ENCODE results near the gene PDLIM1.
"Not testable (repeated sequence)": the region's sequence is repeated elsewhere in the genome, so short reads cannot be mapped to it uniquely, and the experiment has no call there.

The PDLIM1 gene

GRCh38 chr10:95247200-95247880 is 43.5 kb downstream of the PDLIM1 start:
- Histone ChIP-seq H3K9me3 (ENCODE audit: control insufficient read depth in 1 of 2, low read length in 2 of 2) (no peaks in the 10 kb centered on the region), H3K27me3 (ENCODE audit: low read depth, low read length) (no peaks in the 10 kb centered on the region), H3K36me3 (ENCODE audit: control insufficient read depth in 1 of 2, insufficient read depth in 2 of 2, low read length in 2 of 2) (peaks cover 0 to 28% of the 10 kb centered on the region in 2 donors), H3K4me3 (ENCODE audit: low read depth in 1 of 2, low read length in 2 of 2) (no peak overlapping the region), H3K4me1 (ENCODE audit: control insufficient read depth in 1 of 2, insufficient read depth in 2 of 2, low read length in 2 of 2) (peaks cover 4 to 15% of the 10 kb centered on the region in 2 donors), H3K27ac (ENCODE audit: low read length) (peak overlapping the region; percentile 49)

DNA sequence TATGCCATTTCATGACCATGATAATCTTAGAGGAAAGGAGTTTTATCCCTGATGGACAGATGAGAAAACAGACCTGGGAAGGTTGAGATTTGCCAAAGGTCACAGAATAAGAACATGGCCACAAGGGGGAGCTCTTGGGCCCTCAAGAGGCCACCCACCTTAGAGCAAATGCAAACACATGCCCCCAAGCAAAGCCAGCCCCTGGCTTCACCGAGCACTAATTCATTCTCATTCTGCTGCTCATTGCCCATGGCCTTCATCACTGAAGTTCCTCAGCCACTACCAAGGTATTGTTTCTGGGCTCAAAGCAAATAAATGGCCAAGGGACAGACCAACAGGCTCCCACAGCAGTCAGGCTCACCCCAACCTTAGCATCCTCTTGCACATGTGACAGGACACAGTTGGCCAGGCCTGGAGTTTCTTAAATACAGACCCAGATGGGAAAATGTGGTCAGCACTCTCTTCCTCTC is 44.2 kb downstream of the PDLIM1 start:
- peaks cover 0 to 28% of the 10 kb centered on the region in 2 donors for H3K36me3 ChIP-seq (ENCODE audit: control insufficient read depth in 1 of 2, insufficient read depth in 2 of 2, low read length in 2 of 2)
- H3K27me3 ChIP-seq (ENCODE audit: low read depth, low read length) = no peaks in the 10 kb centered on the region
- peaks cover 4 to 15% of the 10 kb centered on the region in 2 donors for H3K4me1 ChIP-seq (ENCODE audit: control insufficient read depth in 1 of 2, insufficient read depth in 2 of 2, low read length in 2 of 2)
- H3K27ac ChIP-seq (ENCODE audit: low read length) = peak overlapping the region; percentile 49
- H3K9me3 ChIP-seq (ENCODE audit: control insufficient read depth in 1 of 2, low read length in 2 of 2) = no peaks in the 10 kb centered on the region
- H3K4me3 ChIP-seq (ENCODE audit: low read depth in 1 of 2, low read length in 2 of 2) = no peak overlapping the region

DNA sequence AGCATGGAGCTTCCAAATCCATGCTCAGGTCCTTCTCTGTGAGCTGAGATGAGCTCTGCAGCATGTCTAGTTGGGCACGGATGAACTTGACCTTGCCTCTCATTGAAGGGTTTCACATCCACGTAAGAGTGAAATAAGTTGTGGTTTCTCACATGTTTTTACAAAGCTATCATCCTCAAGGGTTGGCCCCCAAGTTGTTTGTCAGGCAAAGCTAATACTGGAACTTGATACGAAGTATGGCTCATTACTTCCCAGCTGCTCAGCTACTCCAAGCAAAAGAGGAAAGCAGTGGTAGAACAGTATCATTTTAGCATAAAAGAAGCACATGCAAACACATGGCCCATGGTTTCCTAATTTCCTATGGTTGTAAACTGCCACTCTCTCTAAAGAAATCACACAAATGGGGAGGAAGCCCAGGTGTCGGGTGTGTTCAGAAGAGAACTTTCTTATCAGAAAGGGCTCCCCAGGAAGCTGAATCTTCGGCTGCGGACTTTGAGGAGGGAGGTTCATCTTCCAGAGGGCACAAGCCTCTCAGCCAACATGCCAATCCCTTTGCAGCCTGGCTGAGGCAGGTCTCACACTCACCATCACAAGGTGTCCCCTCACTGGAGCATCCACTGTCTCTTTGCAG is 45.3 kb downstream of the PDLIM1 start:
- Histone ChIP-seq H3K4me1 (ENCODE audit: control insufficient read depth in 1 of 2, insufficient read depth in 2 of 2, low read length in 2 of 2) (peaks cover 4 to 15% of the 10 kb centered on the region in 2 donors), H3K4me3 (ENCODE audit: low read depth in 1 of 2, low read length in 2 of 2) (no peak overlapping the region), H3K27ac (ENCODE audit: low read length) (no peak overlapping the region), H3K9me3 (ENCODE audit: control insufficient read depth in 1 of 2, low read length in 2 of 2) (no peaks in the 10 kb centered on the region), H3K27me3 (ENCODE audit: low read depth, low read length) (no peaks in the 10 kb centered on the region), H3K36me3 (ENCODE audit: control insufficient read depth in 1 of 2, insufficient read depth in 2 of 2, low read length in 2 of 2) (peaks cover 0 to 32% of the 10 kb centered on the region in 2 donors)

DNA sequence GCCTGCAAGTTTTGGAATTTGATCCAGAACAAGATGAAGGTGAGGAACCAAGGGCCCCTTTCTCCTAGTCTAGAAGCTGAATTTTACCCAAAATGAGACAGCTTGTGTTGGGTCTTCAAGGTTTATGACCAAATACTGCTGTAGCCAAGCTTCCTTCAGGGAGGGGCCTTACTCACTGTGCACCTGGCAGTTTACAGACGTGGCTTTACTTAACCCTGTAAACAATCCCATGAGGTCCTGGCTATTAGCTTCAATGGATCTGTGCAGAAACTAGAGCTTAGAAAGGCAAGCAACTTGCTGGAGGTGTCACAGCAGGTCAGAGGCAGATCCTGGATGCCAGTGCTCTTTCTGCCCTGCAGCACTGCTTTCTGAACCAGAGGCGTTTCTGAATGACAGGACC is 46.7 kb downstream of the PDLIM1 start:
- H3K36me3 ChIP-seq (ENCODE audit: control insufficient read depth in 1 of 2, insufficient read depth in 2 of 2, low read length in 2 of 2) = peaks cover 4 to 32% of the 10 kb centered on the region in 2 donors
- no peaks in the 10 kb centered on the region for H3K27me3 ChIP-seq (ENCODE audit: low read depth, low read length)
- H3K4me1 ChIP-seq (ENCODE audit: control insufficient read depth in 1 of 2, insufficient read depth in 2 of 2, low read length in 2 of 2) = peaks cover 4 to 15% of the 10 kb centered on the region in 2 donors
- no peak overlapping the region for H3K4me3 ChIP-seq (ENCODE audit: low read depth in 1 of 2, low read length in 2 of 2)
- H3K9me3 ChIP-seq (ENCODE audit: control insufficient read depth in 1 of 2, low read length in 2 of 2) = no peaks in the 10 kb centered on the region
- H3K27ac ChIP-seq (ENCODE audit: low read length) = no peak overlapping the region

GRCh38 chr10:95243318-95243617 is 47.5 kb downstream of the PDLIM1 start:
- Histone ChIP-seq H3K27me3 (ENCODE audit: low read depth, low read length) (no peaks in the 10 kb centered on the region), H3K27ac (ENCODE audit: low read length) (no peak overlapping the region), H3K4me3 (ENCODE audit: low read depth in 1 of 2, low read length in 2 of 2) (no peak overlapping the region), H3K36me3 (ENCODE audit: control insufficient read depth in 1 of 2, insufficient read depth in 2 of 2, low read length in 2 of 2) (peaks cover 10 to 35% of the 10 kb centered on the region in 2 donors), H3K4me1 (ENCODE audit: control insufficient read depth in 1 of 2, insufficient read depth in 2 of 2, low read length in 2 of 2) (peaks cover 4 to 15% of the 10 kb centered on the region in 2 donors), H3K9me3 (ENCODE audit: control insufficient read depth in 1 of 2, low read length in 2 of 2) (no peaks in the 10 kb centered on the region)

GRCh38 chr10:95242581-95243317 is 48.1 kb downstream of the PDLIM1 start:
- Histone ChIP-seq H3K9me3 (ENCODE audit: control insufficient read depth in 1 of 2, low read length in 2 of 2) (no peaks in the 10 kb centered on the region), H3K4me1 (ENCODE audit: control insufficient read depth in 1 of 2, insufficient read depth in 2 of 2, low read length in 2 of 2) (peaks cover 4 to 13% of the 10 kb centered on the region in 2 donors), H3K4me3 (ENCODE audit: low read depth in 1 of 2, low read length in 2 of 2) (no peak overlapping the region), H3K36me3 (ENCODE audit: control insufficient read depth in 1 of 2, insufficient read depth in 2 of 2, low read length in 2 of 2) (peaks cover 16 to 37% of the 10 kb centered on the region in 2 donors), H3K27me3 (ENCODE audit: low read depth, low read length) (no peaks in the 10 kb centered on the region), H3K27ac (ENCODE audit: low read length) (no peak overlapping the region)

DNA sequence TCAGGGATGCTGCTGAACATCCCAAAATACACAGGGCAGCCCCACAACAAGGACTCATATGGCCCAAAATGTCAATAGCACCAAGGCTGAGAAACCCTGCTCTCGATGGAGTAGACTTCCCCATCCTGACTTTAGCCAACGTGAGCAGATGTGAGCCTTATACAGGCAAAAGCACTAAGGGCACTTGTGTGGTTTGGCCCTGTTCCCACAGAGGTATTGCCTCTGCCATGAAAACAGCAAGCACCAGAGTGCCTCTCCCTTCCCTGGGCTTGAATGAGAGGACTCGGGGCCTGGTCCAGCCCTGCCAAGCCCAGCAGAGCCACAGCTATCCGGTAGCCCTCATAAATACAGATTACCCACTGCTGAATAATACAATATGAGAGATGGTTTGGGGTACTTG is 49.3 kb downstream of the PDLIM1 start:
- Histone ChIP-seq H3K9me3 (ENCODE audit: control insufficient read depth in 1 of 2, low read length in 2 of 2) (no peaks in the 10 kb centered on the region), H3K4me3 (ENCODE audit: low read depth in 1 of 2, low read length in 2 of 2) (no peak overlapping the region), H3K36me3 (ENCODE audit: control insufficient read depth in 1 of 2, insufficient read depth in 2 of 2, low read length in 2 of 2) (peaks cover 17 to 38% of the 10 kb centered on the region in 2 donors), H3K27me3 (ENCODE audit: low read depth, low read length) (no peaks in the 10 kb centered on the region), H3K27ac (ENCODE audit: low read length) (no peak overlapping the region), H3K4me1 (ENCODE audit: control insufficient read depth in 1 of 2, insufficient read depth in 2 of 2, low read length in 2 of 2) (peaks cover 0 to under 1% of the 10 kb centered on the region in 2 donors)

DNA sequence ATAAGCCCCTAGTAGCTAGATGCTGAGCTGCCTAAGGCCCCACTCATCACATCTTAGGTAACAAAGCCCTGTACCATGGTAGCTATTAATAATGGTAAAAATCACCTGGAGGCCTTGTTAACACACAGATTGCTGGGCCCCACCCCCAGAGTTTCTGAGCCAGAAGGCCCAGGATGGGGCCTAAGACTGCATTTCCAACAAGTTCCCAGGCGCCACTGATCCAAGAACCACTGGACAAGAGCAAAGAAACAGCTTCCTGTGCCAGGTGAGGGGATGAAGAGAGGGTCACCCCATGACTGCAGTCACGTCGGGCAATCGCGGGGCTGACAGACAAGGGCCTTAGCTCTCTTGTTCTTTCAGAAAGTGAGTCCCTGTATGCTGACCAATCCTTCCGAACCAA is 50.0 kb downstream of the PDLIM1 start:
- Histone ChIP-seq H3K4me3 (ENCODE audit: low read depth in 1 of 2, low read length in 2 of 2) (no peak overlapping the region), H3K36me3 (ENCODE audit: control insufficient read depth in 1 of 2, insufficient read depth in 2 of 2, low read length in 2 of 2) (peaks cover 17 to 31% of the 10 kb centered on the region in 2 donors), H3K9me3 (ENCODE audit: control insufficient read depth in 1 of 2, low read length in 2 of 2) (no peaks in the 10 kb centered on the region), H3K27me3 (ENCODE audit: low read depth, low read length) (no peaks in the 10 kb centered on the region), H3K27ac (ENCODE audit: low read length) (no peak overlapping the region), H3K4me1 (ENCODE audit: control insufficient read depth in 1 of 2, insufficient read depth in 2 of 2, low read length in 2 of 2) (no peaks in the 10 kb centered on the region)

DNA sequence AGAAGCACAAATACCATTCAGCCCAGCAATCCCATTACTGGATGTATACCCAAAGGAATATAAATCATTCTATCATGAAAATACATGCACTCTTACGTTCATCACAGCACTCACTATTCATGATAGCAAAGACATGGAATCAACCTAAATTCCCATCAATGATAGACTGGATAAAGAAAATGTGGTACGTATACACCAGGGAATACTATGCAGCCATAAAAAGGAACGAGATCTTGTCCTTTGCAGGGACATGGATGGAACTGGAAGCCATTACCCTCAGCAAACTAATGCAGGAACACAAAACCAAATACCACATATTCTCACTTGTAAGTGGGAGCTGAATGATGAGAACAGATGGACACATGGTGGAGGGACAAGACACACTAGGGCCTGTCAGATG is 50.7 kb downstream of the PDLIM1 start:
- not testable (repeated sequence) for H3K4me1 ChIP-seq (ENCODE audit: control insufficient read depth in 1 of 2, insufficient read depth in 2 of 2, low read length in 2 of 2); H3K27me3 ChIP-seq (ENCODE audit: low read depth, low read length); H3K9me3 ChIP-seq (ENCODE audit: control insufficient read depth in 1 of 2, low read length in 2 of 2); H3K4me3 ChIP-seq (ENCODE audit: low read depth in 1 of 2, low read length in 2 of 2); H3K27ac ChIP-seq (ENCODE audit: low read length)
- H3K36me3 ChIP-seq (ENCODE audit: control insufficient read depth in 1 of 2, insufficient read depth in 2 of 2, low read length in 2 of 2) = peaks cover 17 to 24% of the 10 kb centered on the region in 2 donors

DNA sequence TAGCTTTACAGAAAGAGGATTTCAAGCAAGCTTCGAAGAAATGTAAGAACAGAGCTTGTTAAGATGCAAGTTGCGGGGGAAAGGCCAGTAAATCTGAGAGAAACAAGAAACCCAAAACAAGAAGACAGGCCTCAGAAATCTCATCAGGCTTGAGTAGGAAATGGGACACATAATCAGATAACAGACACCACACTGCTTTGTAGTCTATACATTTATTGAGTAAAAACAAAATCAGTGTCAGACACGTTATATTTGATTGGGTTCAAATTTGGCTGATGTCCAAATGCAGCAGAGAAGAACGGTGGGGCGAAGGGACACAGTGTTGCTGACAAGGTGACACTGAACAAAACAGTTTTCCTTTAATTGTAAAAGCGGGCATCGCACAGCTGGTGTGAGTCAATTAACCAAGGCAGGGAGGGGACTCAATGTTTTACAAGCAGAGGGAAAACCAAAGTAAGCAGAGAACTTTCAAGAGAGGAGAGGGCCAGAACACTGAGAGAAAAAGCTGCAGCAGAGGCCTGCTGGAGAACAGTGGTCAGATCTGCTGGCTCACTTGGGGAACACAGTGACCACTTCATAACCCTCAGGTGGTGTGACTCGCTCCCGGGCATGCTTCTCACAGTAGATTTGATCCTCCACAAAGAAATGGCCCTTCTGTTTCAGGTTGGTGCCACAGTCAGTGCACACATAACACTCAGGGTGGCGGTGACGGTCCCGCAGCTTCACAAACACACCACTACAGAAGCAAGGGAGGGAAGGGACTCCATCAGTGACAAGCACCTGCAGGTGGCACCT is 53.2 kb downstream of the PDLIM1 start:
- Histone ChIP-seq H3K4me1 (ENCODE audit: control insufficient read depth in 1 of 2, insufficient read depth in 2 of 2, low read length in 2 of 2) (no peaks in the 10 kb centered on the region), H3K27ac (ENCODE audit: low read length) (no peak overlapping the region), H3K4me3 (ENCODE audit: low read depth in 1 of 2, low read length in 2 of 2) (no peak overlapping the region), H3K27me3 (ENCODE audit: low read depth, low read length) (no peaks in the 10 kb centered on the region), H3K9me3 (ENCODE audit: control insufficient read depth in 1 of 2, low read length in 2 of 2) (no peaks in the 10 kb centered on the region), H3K36me3 (ENCODE audit: control insufficient read depth in 1 of 2, insufficient read depth in 2 of 2, low read length in 2 of 2) (peaks cover 25 to 27% of the 10 kb centered on the region in 2 donors)

Measured in muscle layer of duodenum (tissue), 2 donors.